HEK293 (cell line): Measurements from ENCODE around the gene ATXN2.
A peak's percentile ranks its signal among the peaks of the same experiment; 100 is the strongest.

Source experiments
- CTCF ChIA-PET: fragments of 350-600 bp; formaldehyde crosslinking; extraction: SDS; loops from one replicate; lab custom pipeline; 2021; ENCODE audit warnings: antibody characterized with exemption; lab: Yijun Ruan, JAX
- POLR2A ChIA-PET: fragments of 300-600 bp; formaldehyde crosslinking; extraction: SDS; loops from one replicate; lab custom pipeline; 2020; ENCODE audit warnings: antibody characterized with exemption, inconsistent platforms; lab: Yijun Ruan, JAX
- H3K27ac ChIP-seq: fragments of 200-500 bp; sonication (Bioruptor generic); 2 replicates; pipeline ENCODE4 v1.5.1; 2014; ENCODE audit warnings: low read depth, low read length, control low read depth, inconsistent platforms; ENCODE audit errors: extremely low read depth
- H3K36me3 ChIP-seq, 2 experiments: fragments of 200-500 bp in 1 of 2; sonication (Bioruptor generic) in 1 of 2; 1 replicate in 1 of 2; 2 replicates in 1 of 2; pipeline ENCODE4 v1.5.1; 2014 to 2017; ENCODE audit warnings: inconsistent platforms in 2 of 2, low read length in 2 of 2; ENCODE audit not compliant: control insufficient read depth in 2 of 2, insufficient read depth in 1 of 2
- H3K4me1 ChIP-seq: fragments of 200-500 bp; sonication (Bioruptor generic); 2 replicates; pipeline ENCODE4 v1.5.1; 2014; ENCODE audit warnings: mild to moderate bottlenecking, low read length, inconsistent platforms; ENCODE audit not compliant: control insufficient read depth, insufficient read depth
- H3K4me3 ChIP-seq: 2 replicates; pipeline ENCODE4 v1.5.1; 2011; ENCODE audit warnings: low read depth, mild to moderate bottlenecking, control low read depth, low read length, moderate library complexity
- H3K9me3 ChIP-seq: fragments of 200-500 bp; sonication (Bioruptor generic); 2 replicates; pipeline ENCODE4 v1.5.1; 2014; ENCODE audit warnings: low read depth, low read length, inconsistent platforms; ENCODE audit not compliant: control insufficient read depth, insufficient read depth
- ZBTB8A ChIP-seq: fragments of 450-650 bp; formaldehyde crosslinking; IDR thresholded peaks from 2 replicates; pipeline ENCODE4 v1.5.1; 2016; ENCODE audit warnings: missing biosample characterization, missing genetic modification characterization
- ZNF10 ChIP-seq: fragments of 450-650 bp; formaldehyde crosslinking; IDR thresholded peaks from 2 replicates; pipeline ENCODE4 v1.5.1; 2017; ENCODE audit warnings: missing biosample characterization, missing genetic modification characterization
- ZNF112 ChIP-seq: fragments of 450-650 bp; formaldehyde crosslinking; IDR thresholded peaks from 2 replicates; pipeline ENCODE4 v1.5.0; 2017; ENCODE audit warnings: missing biosample characterization, missing genetic modification characterization
- ZNF114 ChIP-seq: fragments of 450-650 bp; formaldehyde crosslinking; IDR thresholded peaks from 2 replicates; pipeline ENCODE4 v1.5.0; 2017; ENCODE audit warnings: missing biosample characterization, missing genetic modification characterization
- ZNF214 ChIP-seq: fragments of 450-650 bp; formaldehyde crosslinking; IDR thresholded peaks from 2 replicates; pipeline ENCODE4 v1.5.1; 2017; ENCODE audit warnings: missing biosample characterization, mild to moderate bottlenecking, missing genetic modification characterization, borderline replicate concordance
- ZNF394 ChIP-seq: fragments of 450-650 bp; formaldehyde crosslinking; IDR thresholded peaks from 2 replicates; pipeline ENCODE4 v1.5.1; 2016; ENCODE audit warnings: missing biosample characterization, missing genetic modification characterization, mild to moderate bottlenecking, moderate library complexity, borderline replicate concordance
- ZNF426 ChIP-seq: fragments of 450-650 bp; formaldehyde crosslinking; IDR thresholded peaks from 2 replicates; pipeline ENCODE4 v1.5.1; 2017; ENCODE audit warnings: missing biosample characterization, missing genetic modification characterization, mild to moderate bottlenecking, inconsistent platforms, moderate library complexity
- ZNF549 ChIP-seq: fragments of 450-650 bp; IDR thresholded peaks from 2 replicates; pipeline ENCODE4 v1.5.1; 2018; ENCODE audit warnings: missing biosample characterization, missing genetic modification characterization, mild to moderate bottlenecking, inconsistent platforms, moderate library complexity
- ZNF654 ChIP-seq: fragments of 450-650 bp; formaldehyde crosslinking; IDR thresholded peaks from 2 replicates; pipeline ENCODE4 v1.5.1; 2016; ENCODE audit warnings: low read depth, missing biosample characterization, missing genetic modification characterization
- ZNF747 ChIP-seq: fragments of 450-650 bp; formaldehyde crosslinking; IDR thresholded peaks from 2 replicates; pipeline ENCODE4 v1.5.1; 2016; ENCODE audit warnings: missing biosample characterization, missing genetic modification characterization
- ZSCAN30 ChIP-seq: fragments of 450-650 bp; IDR thresholded peaks from 2 replicates; pipeline ENCODE4 v1.5.1; 2018; ENCODE audit warnings: missing biosample characterization, mild to moderate bottlenecking, missing genetic modification characterization, moderate library complexity
- TF ChIP-seq, protein P1 (sequence below): fragments of 450-650 bp; formaldehyde crosslinking; IDR thresholded peaks from 2 replicates; pipeline ENCODE4 v1.5.1; 2016; ENCODE audit warnings: missing biosample characterization, missing genetic modification characterization
- TF ChIP-seq, protein P2 (sequence below): fragments of 450-650 bp; formaldehyde crosslinking; IDR thresholded peaks from 2 replicates; pipeline ENCODE4 v1.5.1; 2016; ENCODE audit warnings: missing biosample characterization, missing genetic modification characterization
- TF ChIP-seq, protein P3 (sequence below): fragments of 450-650 bp; formaldehyde crosslinking; IDR thresholded peaks from 2 replicates; pipeline ENCODE4 v1.5.1; 2016; ENCODE audit warnings: missing biosample characterization, missing genetic modification characterization, borderline replicate concordance
- TF ChIP-seq, protein P4 (sequence below): fragments of 450-650 bp; formaldehyde crosslinking; IDR thresholded peaks from 2 replicates; pipeline ENCODE4 v1.5.1; 2017; ENCODE audit warnings: missing biosample characterization, mild to moderate bottlenecking, missing genetic modification characterization, moderate library complexity
- TF ChIP-seq, protein P5 (sequence below): fragments of 450-650 bp; formaldehyde crosslinking; IDR thresholded peaks from 2 replicates; pipeline ENCODE4 v1.5.1; 2016; ENCODE audit warnings: missing biosample characterization, missing genetic modification characterization

Gene ATXN2

DNA sequence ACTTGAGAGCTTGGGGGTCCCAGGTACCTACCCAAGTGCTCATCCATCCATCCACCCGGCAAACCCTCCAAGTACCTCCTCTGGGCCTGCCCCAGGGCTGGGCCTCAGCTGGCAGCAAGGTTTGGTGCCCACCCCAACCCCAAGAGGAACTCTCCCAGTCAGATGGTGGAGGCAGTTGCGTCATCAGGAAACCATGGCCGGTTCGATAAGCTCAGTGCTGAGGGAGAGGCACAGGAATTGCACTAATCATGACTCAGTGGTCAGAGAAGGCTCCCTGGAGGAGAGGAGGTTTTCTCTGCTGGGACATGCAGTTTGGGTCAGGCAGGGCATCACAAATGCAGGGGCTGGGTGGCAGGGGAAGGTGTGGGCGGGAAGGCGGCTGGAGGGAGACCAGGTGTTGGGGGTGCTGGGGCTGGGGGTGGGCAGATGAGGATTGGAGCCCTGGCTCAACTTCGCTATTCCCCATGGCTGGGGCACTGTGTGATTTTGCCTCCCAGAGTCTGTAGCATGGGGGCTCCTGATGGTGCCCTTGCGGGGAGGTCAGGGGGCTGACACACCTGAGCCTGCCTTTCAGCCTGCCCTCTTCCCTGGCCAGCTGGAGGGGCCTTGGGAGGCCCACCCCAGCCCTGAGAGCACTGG, 161.2 kb downstream of the ATXN2 start (continued):
- TF ChIP-seq, protein P1, sequence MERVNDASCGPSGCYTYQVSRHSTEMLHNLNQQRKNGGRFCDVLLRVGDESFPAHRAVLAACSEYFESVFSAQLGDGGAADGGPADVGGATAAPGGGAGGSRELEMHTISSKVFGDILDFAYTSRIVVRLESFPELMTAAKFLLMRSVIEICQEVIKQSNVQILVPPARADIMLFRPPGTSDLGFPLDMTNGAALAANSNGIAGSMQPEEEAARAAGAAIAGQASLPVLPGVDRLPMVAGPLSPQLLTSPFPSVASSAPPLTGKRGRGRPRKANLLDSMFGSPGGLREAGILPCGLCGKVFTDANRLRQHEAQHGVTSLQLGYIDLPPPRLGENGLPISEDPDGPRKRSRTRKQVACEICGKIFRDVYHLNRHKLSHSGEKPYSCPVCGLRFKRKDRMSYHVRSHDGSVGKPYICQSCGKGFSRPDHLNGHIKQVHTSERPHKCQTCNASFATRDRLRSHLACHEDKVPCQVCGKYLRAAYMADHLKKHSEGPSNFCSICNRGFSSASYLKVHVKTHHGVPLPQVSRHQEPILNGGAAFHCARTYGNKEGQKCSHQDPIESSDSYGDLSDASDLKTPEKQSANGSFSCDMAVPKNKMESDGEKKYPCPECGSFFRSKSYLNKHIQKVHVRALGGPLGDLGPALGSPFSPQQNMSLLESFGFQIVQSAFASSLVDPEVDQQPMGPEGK (tag by site-specific recombination): 0 out of 2 replicates have a peak, but pooled peaks have one; percentile 23
- no peak for TF ChIP-seq ZNF112 (tag by site-specific recombination)

DNA sequence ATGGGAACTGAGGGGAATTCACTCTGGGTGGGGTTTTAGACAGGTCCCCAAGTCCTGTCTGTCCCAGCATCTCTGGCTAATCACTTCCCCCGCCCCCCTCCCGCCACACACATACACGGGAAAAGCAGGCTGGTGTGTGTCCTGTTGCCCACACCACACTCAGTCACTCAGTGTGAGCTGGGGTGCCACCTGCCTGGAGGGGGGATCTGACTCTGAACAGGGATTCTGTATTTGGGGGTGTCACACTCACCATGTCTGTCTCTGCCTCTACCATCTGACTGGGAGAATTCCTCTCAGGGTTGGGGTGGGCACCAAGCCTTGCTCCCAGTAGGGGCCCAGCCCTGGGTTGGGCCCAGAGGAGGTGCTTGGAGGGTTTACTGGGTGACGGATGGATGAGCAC, 162.3 kb downstream of the ATXN2 start:
- Histone ChIP-seq H3K27ac (no peak overlapping the region), H3K36me3 (peaks cover 0 to 8% of the 10 kb centered on the region in 2 experiments; a peak in 2 of 3 replicates), H3K9me3 (no peaks in the 10 kb centered on the region), H3K4me3 (no peak overlapping the region), H3K4me1 (peaks cover 6% of the 10 kb centered on the region; the same call in 1 of the 2 replicates)
- TF ChIP-seq ZNF394 (tag by site-specific recombination): no peak
- TF ChIP-seq, protein P2, sequence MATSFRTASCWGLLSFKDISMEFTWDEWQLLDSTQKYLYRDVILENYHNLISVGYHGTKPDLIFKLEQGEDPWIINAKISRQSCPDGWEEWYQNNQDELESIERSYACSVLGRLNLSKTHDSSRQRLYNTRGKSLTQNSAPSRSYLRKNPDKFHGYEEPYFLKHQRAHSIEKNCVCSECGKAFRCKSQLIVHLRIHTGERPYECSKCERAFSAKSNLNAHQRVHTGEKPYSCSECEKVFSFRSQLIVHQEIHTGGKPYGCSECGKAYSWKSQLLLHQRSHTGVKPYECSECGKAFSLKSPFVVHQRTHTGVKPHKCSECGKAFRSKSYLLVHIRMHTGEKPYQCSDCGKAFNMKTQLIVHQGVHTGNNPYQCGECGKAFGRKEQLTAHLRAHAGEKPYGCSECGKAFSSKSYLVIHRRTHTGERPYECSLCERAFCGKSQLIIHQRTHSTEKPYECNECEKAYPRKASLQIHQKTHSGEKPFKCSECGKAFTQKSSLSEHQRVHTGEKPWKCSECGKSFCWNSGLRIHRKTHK (tag by site-specific recombination): no peak
- no peak for TF ChIP-seq ZNF114 (tag by site-specific recombination)
- TF ChIP-seq ZNF654 (tag by site-specific recombination): no peak
- TF ChIP-seq ZNF549 (tag by site-specific recombination): no peak
- POLR2A ChIA-PET: no interaction called here
- CTCF ChIA-PET: interaction anchor here (0.6 kb wide), 1 partner anchor 1337 kb away, joined by 4 read pairs; no protein-coding TSS in a partner anchor

DNA sequence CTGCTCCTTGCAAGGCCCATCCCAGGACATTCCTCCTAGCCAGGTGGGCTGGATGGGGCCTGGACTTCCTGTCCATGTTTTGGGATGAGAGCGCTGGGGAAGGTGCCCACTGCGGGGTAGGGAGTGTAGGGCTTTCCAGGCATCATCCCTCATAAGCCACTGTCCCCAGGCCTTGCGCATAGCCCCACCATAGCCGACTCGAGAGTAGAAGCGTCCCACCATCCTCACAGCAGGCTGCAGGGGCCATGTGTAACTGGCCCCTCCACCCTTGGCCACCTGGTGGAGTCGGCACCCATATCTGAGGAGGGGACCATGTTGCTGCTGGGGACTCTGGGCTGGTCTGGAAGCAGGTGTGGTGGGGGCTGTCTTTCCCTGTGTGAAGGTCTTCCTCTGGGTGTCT, 162.8 kb downstream of the ATXN2 start:
- Histone ChIP-seq H3K4me3 (no peak overlapping the region), H3K27ac (no peak overlapping the region), H3K36me3 (peaks cover 0 to 8% of the 10 kb centered on the region in 2 experiments; a peak in 2 of 3 replicates), H3K4me1 (peaks cover 6% of the 10 kb centered on the region; the same call in 1 of the 2 replicates), H3K9me3 (no peaks in the 10 kb centered on the region)
- ChIA-PET CTCF (no interaction called here), POLR2A (no interaction called here)
- TF ChIP-seq ZNF10 (tag by site-specific recombination) (no peak), ZNF747 (tag by site-specific recombination) (no peak), ZNF214 (tag by site-specific recombination) (no peak), ZSCAN30 (tag by site-specific recombination) (no peak), ZNF426 (no peak), ZBTB8A (tag by site-specific recombination) (no peak)
- TF ChIP-seq, protein P3, sequence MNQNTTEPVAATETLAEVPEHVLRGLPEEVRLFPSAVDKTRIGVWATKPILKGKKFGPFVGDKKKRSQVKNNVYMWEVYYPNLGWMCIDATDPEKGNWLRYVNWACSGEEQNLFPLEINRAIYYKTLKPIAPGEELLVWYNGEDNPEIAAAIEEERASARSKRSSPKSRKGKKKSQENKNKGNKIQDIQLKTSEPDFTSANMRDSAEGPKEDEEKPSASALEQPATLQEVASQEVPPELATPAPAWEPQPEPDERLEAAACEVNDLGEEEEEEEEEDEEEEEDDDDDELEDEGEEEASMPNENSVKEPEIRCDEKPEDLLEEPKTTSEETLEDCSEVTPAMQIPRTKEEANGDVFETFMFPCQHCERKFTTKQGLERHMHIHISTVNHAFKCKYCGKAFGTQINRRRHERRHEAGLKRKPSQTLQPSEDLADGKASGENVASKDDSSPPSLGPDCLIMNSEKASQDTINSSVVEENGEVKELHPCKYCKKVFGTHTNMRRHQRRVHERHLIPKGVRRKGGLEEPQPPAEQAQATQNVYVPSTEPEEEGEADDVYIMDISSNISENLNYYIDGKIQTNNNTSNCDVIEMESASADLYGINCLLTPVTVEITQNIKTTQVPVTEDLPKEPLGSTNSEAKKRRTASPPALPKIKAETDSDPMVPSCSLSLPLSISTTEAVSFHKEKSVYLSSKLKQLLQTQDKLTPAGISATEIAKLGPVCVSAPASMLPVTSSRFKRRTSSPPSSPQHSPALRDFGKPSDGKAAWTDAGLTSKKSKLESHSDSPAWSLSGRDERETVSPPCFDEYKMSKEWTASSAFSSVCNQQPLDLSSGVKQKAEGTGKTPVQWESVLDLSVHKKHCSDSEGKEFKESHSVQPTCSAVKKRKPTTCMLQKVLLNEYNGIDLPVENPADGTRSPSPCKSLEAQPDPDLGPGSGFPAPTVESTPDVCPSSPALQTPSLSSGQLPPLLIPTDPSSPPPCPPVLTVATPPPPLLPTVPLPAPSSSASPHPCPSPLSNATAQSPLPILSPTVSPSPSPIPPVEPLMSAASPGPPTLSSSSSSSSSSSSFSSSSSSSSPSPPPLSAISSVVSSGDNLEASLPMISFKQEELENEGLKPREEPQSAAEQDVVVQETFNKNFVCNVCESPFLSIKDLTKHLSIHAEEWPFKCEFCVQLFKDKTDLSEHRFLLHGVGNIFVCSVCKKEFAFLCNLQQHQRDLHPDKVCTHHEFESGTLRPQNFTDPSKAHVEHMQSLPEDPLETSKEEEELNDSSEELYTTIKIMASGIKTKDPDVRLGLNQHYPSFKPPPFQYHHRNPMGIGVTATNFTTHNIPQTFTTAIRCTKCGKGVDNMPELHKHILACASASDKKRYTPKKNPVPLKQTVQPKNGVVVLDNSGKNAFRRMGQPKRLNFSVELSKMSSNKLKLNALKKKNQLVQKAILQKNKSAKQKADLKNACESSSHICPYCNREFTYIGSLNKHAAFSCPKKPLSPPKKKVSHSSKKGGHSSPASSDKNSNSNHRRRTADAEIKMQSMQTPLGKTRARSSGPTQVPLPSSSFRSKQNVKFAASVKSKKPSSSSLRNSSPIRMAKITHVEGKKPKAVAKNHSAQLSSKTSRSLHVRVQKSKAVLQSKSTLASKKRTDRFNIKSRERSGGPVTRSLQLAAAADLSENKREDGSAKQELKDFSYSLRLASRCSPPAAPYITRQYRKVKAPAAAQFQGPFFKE (tag by site-specific recombination): no peak
- TF ChIP-seq, protein P4, sequence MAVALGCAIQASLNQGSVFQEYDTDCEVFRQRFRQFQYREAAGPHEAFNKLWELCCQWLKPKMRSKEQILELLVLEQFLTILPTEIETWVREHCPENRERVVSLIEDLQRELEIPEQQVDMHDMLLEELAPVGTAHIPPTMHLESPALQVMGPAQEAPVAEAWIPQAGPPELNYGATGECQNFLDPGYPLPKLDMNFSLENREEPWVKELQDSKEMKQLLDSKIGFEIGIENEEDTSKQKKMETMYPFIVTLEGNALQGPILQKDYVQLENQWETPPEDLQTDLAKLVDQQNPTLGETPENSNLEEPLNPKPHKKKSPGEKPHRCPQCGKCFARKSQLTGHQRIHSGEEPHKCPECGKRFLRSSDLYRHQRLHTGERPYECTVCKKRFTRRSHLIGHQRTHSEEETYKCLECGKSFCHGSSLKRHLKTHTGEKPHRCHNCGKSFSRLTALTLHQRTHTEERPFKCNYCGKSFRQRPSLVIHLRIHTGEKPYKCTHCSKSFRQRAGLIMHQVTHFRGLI: no peak
- TF ChIP-seq, protein P5, sequence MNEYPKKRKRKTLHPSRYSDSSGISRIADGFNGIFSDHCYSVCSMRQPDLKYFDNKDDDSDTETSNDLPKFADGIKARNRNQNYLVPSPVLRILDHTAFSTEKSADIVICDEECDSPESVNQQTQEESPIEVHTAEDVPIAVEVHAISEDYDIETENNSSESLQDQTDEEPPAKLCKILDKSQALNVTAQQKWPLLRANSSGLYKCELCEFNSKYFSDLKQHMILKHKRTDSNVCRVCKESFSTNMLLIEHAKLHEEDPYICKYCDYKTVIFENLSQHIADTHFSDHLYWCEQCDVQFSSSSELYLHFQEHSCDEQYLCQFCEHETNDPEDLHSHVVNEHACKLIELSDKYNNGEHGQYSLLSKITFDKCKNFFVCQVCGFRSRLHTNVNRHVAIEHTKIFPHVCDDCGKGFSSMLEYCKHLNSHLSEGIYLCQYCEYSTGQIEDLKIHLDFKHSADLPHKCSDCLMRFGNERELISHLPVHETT: no peak
